K562 (cell line): ENCODE results near the gene ZNF319. TPM values are rescaled to one million over a fixed set of nuclear protein-coding genes. Genes with fewer than 3 reads are reported as not detected.
A peak's percentile ranks its signal among the peaks of the same experiment; 100 is the strongest.

Source experiments
- ATAC-seq: fragments of 200-7000 bp; cut with Tn5 transposase; 3 replicates; pipeline ENCODE4 v1.9.1; 2020; ENCODE audit warnings: moderate library complexity
- BruUV-seq: library from RNA; stranded (reverse); fragments of 400-500 nt; replicated peaks from 2 replicates; lab custom pipeline; 2021; lab: Mats Ljungman, UMichigan
- CTCF ChIA-PET: fragments of 300-600 bp; formaldehyde crosslinking; extraction: SDS; loops from one replicate; lab custom pipeline; 2021; ENCODE audit warnings: low intra/inter-chr PET ratio; lab: Yijun Ruan, JAX
- POLR2A ChIA-PET: fragments of 300-600, 350-650 bp; sonication (Branson Sonifier 250); formaldehyde crosslinking; extraction: SDS; loops from one replicate; lab custom pipeline; 2021; ENCODE audit warnings: antibody characterized with exemption, inconsistent platforms; lab: Yijun Ruan, JAX
- DNase-seq, 4 experiments: peaks; one replicate each; pipeline versions ENCODE4 v3.0.0 to v3.0.0-alpha.2; 2011 to 2018; ENCODE audit warnings: low spot score in 3 of 4, mixed read lengths in 3 of 4; ENCODE audit errors: extremely low read depth in 1 of 4
- FAIRE-seq: peaks from 2 replicates; lab custom pipeline; 2011; peaks lifted over from hg19 to GRCh38; lab: Jason Lieb, UNC
- H2AFZ ChIP-seq: 2 replicates; pipeline ENCODE4 v1.6.0; 2011; ENCODE audit warnings: low read depth, low read length, control low read depth, inconsistent platforms
- H3K27ac ChIP-seq: fragments of 200-600 bp; 3 replicates; pipeline ENCODE4 v1.8.0; 2011; ENCODE audit warnings: low read depth, mild to moderate bottlenecking, control low read depth, inconsistent platforms, low read length, moderate library complexity, mixed read lengths; ENCODE audit errors: extremely low read depth
- H3K27me3 ChIP-seq, 2 experiments: fragments of 300-600 bp in 1 of 2; 2 replicates in 1 of 2; 3 replicates in 1 of 2; pipeline versions ENCODE4 v1.6.0 to v1.8.0; 2011; ENCODE audit warnings: inconsistent platforms in 2 of 2, low read length in 2 of 2, mild to moderate bottlenecking in 1 of 2, mixed read lengths in 1 of 2, moderate library complexity in 1 of 2; ENCODE audit not compliant: control insufficient read depth in 2 of 2, insufficient read depth in 2 of 2
- H3K36me3 ChIP-seq: fragments of 300-600 bp; 3 replicates; pipeline ENCODE4 v1.8.0; 2011; ENCODE audit warnings: mild to moderate bottlenecking, low read length, inconsistent platforms; ENCODE audit not compliant: control insufficient read depth, insufficient read depth
- H3K4me1 ChIP-seq, 2 experiments: fragments of 200-600 bp in 1 of 2; replicated peaks in 1 of 2; 2 replicates in 1 of 2; 3 replicates in 1 of 2; pipeline versions ENCODE4 v1.5.1 to v1.8.0; 2011; ENCODE audit warnings: inconsistent platforms in 2 of 2, low read length in 2 of 2, mild to moderate bottlenecking in 1 of 2, mixed read lengths in 1 of 2, moderate library complexity in 1 of 2; ENCODE audit not compliant: control insufficient read depth in 2 of 2, insufficient read depth in 2 of 2
- H3K4me2 ChIP-seq: 2 replicates; pipeline ENCODE4 v1.6.1; 2011; ENCODE audit warnings: low read length, control low read depth, inconsistent platforms, mixed read lengths; ENCODE audit not compliant: insufficient read depth
- H3K4me3 ChIP-seq: fragments of 200-600 bp; sonication (generic), shearing (Covaris generic); 2 replicates; pipeline ENCODE4 v1.5.1; 2016; ENCODE audit warnings: control low read depth, inconsistent platforms
- H3K79me2 ChIP-seq: fragments of 200-600 bp; 3 replicates; pipeline ENCODE4 v1.8.0; 2011; ENCODE audit warnings: low read length, inconsistent platforms; ENCODE audit not compliant: control insufficient read depth, insufficient read depth
- H3K9ac ChIP-seq, 2 experiments: 2 replicates each; pipeline versions ENCODE4 v1.6.0 to v1.6.1; 2011; ENCODE audit warnings: low read depth in 2 of 2, low read length in 2 of 2, control low read depth in 1 of 2, inconsistent platforms in 1 of 2, mild to moderate bottlenecking in 1 of 2, mixed read lengths in 1 of 2; ENCODE audit not compliant: insufficient read depth in 1 of 2
- H3K9me1 ChIP-seq: one replicate; pipeline ENCODE4 v1.6.0; 2011; ENCODE audit warnings: inconsistent platforms, mild to moderate bottlenecking, low read length, moderate library complexity; ENCODE audit not compliant: control insufficient read depth, insufficient read depth
- H3K9me3 ChIP-seq: replicated peaks from 2 replicates; pipeline ENCODE4 v1.5.1; 2011; ENCODE audit warnings: low read depth, low read length, inconsistent platforms; ENCODE audit not compliant: control insufficient read depth, insufficient read depth
- H4K20me1 ChIP-seq: replicated peaks from 2 replicates; pipeline ENCODE4 v1.6.1; 2011; ENCODE audit warnings: low read length, inconsistent platforms, mixed read lengths; ENCODE audit not compliant: control insufficient read depth, insufficient read depth
- CBX2 ChIP-seq: fragments of 200-600 bp; sonication (generic); IDR thresholded peaks from one replicate; pipeline ENCODE4 v1.6.1; 2012; ENCODE audit warnings: mild to moderate bottlenecking, low read length, inconsistent platforms; ENCODE audit not compliant: insufficient read depth, poor library complexity, severe bottlenecking
- E2F1 ChIP-seq: sonication (generic); formaldehyde crosslinking; IDR thresholded peaks from 2 replicates; pipeline ENCODE4 v1.8.1; 2023; ENCODE audit warnings: mild to moderate bottlenecking, missing genetic modification reagents, moderate library complexity
- ETV6 ChIP-seq, 3 experiments: fragments of 150-350 bp in 1 of 3; sonication (generic) in 1 of 3; formaldehyde crosslinking in 1 of 3; IDR thresholded peaks; 2 replicates each; pipeline versions ENCODE4 v1.6.1 to v1.8.0; 2014 to 2022; ENCODE audit warnings: borderline replicate concordance in 2 of 3, low read depth in 2 of 3, antibody characterized with exemption in 1 of 3, low read length in 1 of 3, mild to moderate bottlenecking in 1 of 3, missing genetic modification reagents in 1 of 3
- HCFC1 ChIP-seq: IDR thresholded peaks from 2 replicates; pipeline ENCODE4 v1.6.1; 2012; ENCODE audit warnings: low read depth, low read length, improper control_type of control experiment
- HDAC8 ChIP-seq: fragments of 450-650 bp; IDR thresholded peaks from 2 replicates; pipeline ENCODE4 v1.6.1; 2016; ENCODE audit warnings: mild to moderate bottlenecking, missing genetic modification characterization, moderate library complexity, missing compliant biosample characterization
- HDGF ChIP-seq: fragments of 450-650 bp; IDR thresholded peaks from 2 replicates; pipeline ENCODE4 v1.6.1; 2016
- HIVEP1 ChIP-seq: fragments of 250-450 bp; sonication (Bioruptor Pico); IDR thresholded peaks from 2 replicates; pipeline ENCODE4 v1.4.0; 2020; ENCODE audit warnings: mild to moderate bottlenecking
- JUNB ChIP-seq: fragments of 450-650 bp; formaldehyde crosslinking; conservative IDR thresholded peaks from 2 replicates; pipeline ENCODE4 v1.4.0; 2020; ENCODE audit warnings: mild to moderate bottlenecking
- NCOA6 ChIP-seq: fragments of 450-650 bp; IDR thresholded peaks from 2 replicates; pipeline ENCODE4 v1.6.1; 2017; ENCODE audit warnings: mild to moderate bottlenecking
- NEUROD1 ChIP-seq: fragments of 150-350 bp; IDR thresholded peaks from 2 replicates; pipeline ENCODE4 v1.6.1; 2014; ENCODE audit warnings: borderline replicate concordance, low read length, low read depth; ENCODE audit not compliant: partially characterized antibody
- RB1 ChIP-seq: fragments of 450-650 bp; IDR thresholded peaks from 2 replicates; pipeline ENCODE4 v1.6.1; 2017; ENCODE audit warnings: low read depth, mild to moderate bottlenecking
- SMC3 ChIP-seq: conservative IDR thresholded peaks from 2 replicates; pipeline ENCODE4 v1.6.1; 2011; ENCODE audit warnings: low read depth, low read length, improper control_type of control experiment; ENCODE audit not compliant: insufficient read depth
- ZBTB34 ChIP-seq: fragments of 250-450 bp; sonication (Bioruptor Pico); IDR thresholded peaks from 2 replicates; pipeline ENCODE4 v1.8.0; 2021; ENCODE audit warnings: mild to moderate bottlenecking, moderate library complexity
- ZNF586 ChIP-seq: fragments of 450-650 bp; formaldehyde crosslinking; conservative IDR thresholded peaks from 2 replicates; pipeline ENCODE4 v1.4.0; 2020; ENCODE audit warnings: mild to moderate bottlenecking, moderate library complexity
- WGBS: fragments of 100-300 bp; shearing (Covaris generic); methylation state at CpG from one replicate; pipeline ENCODE4 v1.1.6; 2016; ENCODE audit warnings: low coverage, mixed read lengths; ENCODE audit not compliant: insufficient coverage; ENCODE audit errors: missing lambda C conversion rate; 5-methylcytosine and 5-hydroxymethylcytosine counted together
- in situ Hi-C: fragments of 300-500 bp; cut with MboI; formaldehyde crosslinking; loops from 4 replicates; pipeline ENCODE4 v1.15.0; 2018; ENCODE audit warnings: inconsistent platforms, mixed read lengths
- intact Hi-C: fragments of 100-400 bp; cut with micrococcal nuclease; formaldehyde crosslinking; loops from 2 replicates; pipeline ENCODE4 v1.14.2; 2022
- polyA plus RNA-seq, 8 experiments: library from polyadenylated mRNA; depleted of rRNA in 4 of 8; stranded (reverse) in 5 of 8; unstranded in 3 of 8; fragments of >200 nt; fragmentation: Nextera tagmentation in 2 of 8; fragmentation: Illumina TruSeq in 1 of 8; extraction: Ambion mirVana in 2 of 8; extraction: Trizol in 1 of 8; gene quantifications; 2 replicates each; pipeline versions ENCODE4 v1.2.1 to v1.2.3, GENCODE V29; 2011 to 2014; ENCODE audit warnings: inconsistent platforms in 1 of 8, missing spikeins in 1 of 8
- total RNA-seq, 7 experiments: library from RNA; depleted of rRNA in 6 of 7; stranded (reverse); fragments of >200 nt in 6 of 7; fragmentation: Illumina TruSeq in 2 of 7; extraction: Trizol in 2 of 7; gene quantifications; 2 replicates each; pipeline versions ENCODE4 v1.2.1 to v1.2.3, GENCODE V29; 2011 to 2021; ENCODE audit warnings: low replicate concordance in 1 of 7

Gene ZNF319
- total and polyA plus RNA-seq, 9 of the 15 experiments (the other 6 are each of a cell fraction or from before 2014, with no cell fraction given) = 0.20 to 5.7 (median 1.4) TPM

- TF ChIP-seq ETV6 (IDR thresholded peaks at IDR 0.05; ENCODE audit: borderline replicate concordance in 1 of 2, low read depth in 2 of 2, low read length in 1 of 2) (no peak), ETV6 (CRISPR knock-in tag; IDR thresholded peaks at IDR 0.05; ENCODE audit: borderline replicate concordance) (no peak), ZNF586 (no peak), HDGF (no peak)
Measured at GRCh38 chr16:58025351-58026138, 25.1 kb upstream of the ZNF319 start, which contains the start of gene MMP15 (continued).

GRCh38 chr16:58024486-58025350, 24.2 kb upstream of the ZNF319 start:
- Histone ChIP-seq H2AFZ (peak overlapping the region; percentile 98), H4K20me1 (no peaks in the 10 kb centered on the region), H3K9me3 (no peaks in the 10 kb centered on the region), H3K9me1 (no peaks in the 10 kb centered on the region), H3K4me2 (peak overlapping the region; percentile 81), H3K79me2 (peaks cover 17% of the 10 kb centered on the region; the same call in 2 of the 3 replicates), H3K27ac (peak overlapping the region; percentile 71), H3K27me3 (no peaks in the 10 kb centered on the region), H3K36me3 (no peaks in the 10 kb centered on the region), H3K9ac (peak overlapping the region; percentile 70 to 89), H3K4me3 (peak overlapping the region; percentile 79), H3K4me1 (peaks cover 12 to 52% of the 10 kb centered on the region in 2 experiments; a peak in 4 of 5 replicates)
- in situ Hi-C loops (no loop called here), intact Hi-C loops (loop anchor here (5.0 to 10.0 kb wide), 5 partner anchors 170 to 730 kb away; partner anchors contain the start of gene CSNK2A2)
- CTCF ChIA-PET = interaction anchor here (0.6 kb wide), 1 partner anchor 132 kb away, joined by 4 read pairs; no protein-coding TSS in a partner anchor
- peak; percentile 67 for ATAC-seq
- peak; percentile 70 to 80 (median 74) for DNase-seq
- 3% methylated on average over 49 of the region's 57 CpGs for WGBS
- BruUV-seq = TSS peak; percentile 80
- POLR2A ChIA-PET = interaction anchor here (0.7 to 1.2 kb wide), 3 partner anchors 10 to 72 kb away, joined by 3 to 4 read pairs (median 3); no protein-coding TSS in a partner anchor
- peak; percentile 64 for FAIRE-seq
- TF ChIP-seq ZBTB34 (CRISPR knock-in tag) (no peak), RB1 (no peak), NCOA6 (no peak), CBX2 (no peak), HIVEP1 (no peak), NEUROD1 (no peak), JUNB (CRISPR knock-in tag) (no peak), E2F1 (no peak), HCFC1 (no peak), HDAC8 (tag) (no peak), SMC3 (no peak)
